HepG2 (cell line): ENCODE data around the gene ARHGEF16. TPM values are rescaled to one million over a fixed set of nuclear protein-coding genes. Genes with fewer than 3 reads are reported as not detected.

Experiments
- ATAC-seq: fragments of 200-7000 bp; cut with Tn5 transposase; 3 replicates; pipeline ENCODE4 v1.9.1; 2020; ENCODE audit warnings: mild to moderate bottlenecking, moderate library complexity
- BruUV-seq: library from RNA; stranded (reverse); fragments of 400-500 nt; replicated peaks from 2 replicates; lab custom pipeline; 2021; lab: Mats Ljungman, UMichigan
- CTCF ChIA-PET: fragments of 300-600 bp; formaldehyde crosslinking; extraction: SDS; loops from one replicate; lab custom pipeline; 2021; ENCODE audit warnings: low total read pairs, inconsistent platforms, low intra/inter-chr PET ratio; lab: Yijun Ruan, JAX
- POLR2A ChIA-PET: fragments of 350-600 bp; sonication (Branson Sonifier 250); formaldehyde crosslinking; loops from one replicate; lab custom pipeline; 2020; ENCODE audit warnings: antibody characterized with exemption, inconsistent platforms; lab: Yijun Ruan, JAX
- DNase-seq: peaks from one replicate; pipeline ENCODE4 v3.0.0-alpha.2; 2015; ENCODE audit warnings: low spot score
- FAIRE-seq: peaks from 3 replicates; lab custom pipeline; 2011; peaks lifted over from hg19 to GRCh38; lab: Jason Lieb, UNC
- H2AFZ ChIP-seq: one replicate; pipeline ENCODE4 v1.6.1; 2011; ENCODE audit warnings: low read length, inconsistent platforms
- H3K27ac ChIP-seq: fragments of 300-600 bp; 3 replicates; pipeline ENCODE4 v1.8.0; 2011; ENCODE audit warnings: mixed run types, mild to moderate bottlenecking, mixed read lengths, low read length, inconsistent platforms; ENCODE audit not compliant: insufficient read depth; ENCODE audit errors: extremely low read length
- H3K27me3 ChIP-seq, 2 experiments: fragments of 200-600 bp in 1 of 2; 2 replicates in 1 of 2; 3 replicates in 1 of 2; pipeline versions ENCODE4 v1.6.0 to v1.8.0; 2011; ENCODE audit warnings: low read length in 2 of 2, mild to moderate bottlenecking in 2 of 2, moderate library complexity in 2 of 2, inconsistent platforms in 1 of 2; ENCODE audit not compliant: insufficient read depth in 2 of 2, control insufficient read depth in 1 of 2
- H3K36me3 ChIP-seq, 2 experiments: fragments of 200-600 bp in 1 of 2; replicated peaks in 1 of 2; 2 replicates in 1 of 2; 3 replicates in 1 of 2; pipeline versions ENCODE4 v1.5.1 to v1.8.0; 2011; ENCODE audit warnings: low read length in 2 of 2, inconsistent platforms in 1 of 2; ENCODE audit not compliant: insufficient read depth in 2 of 2, control insufficient read depth in 1 of 2
- H3K4me1 ChIP-seq: 2 replicates; pipeline ENCODE4 v1.5.1; 2012; ENCODE audit warnings: low read length, inconsistent platforms; ENCODE audit not compliant: insufficient read depth
- H3K4me2 ChIP-seq: 2 replicates; pipeline ENCODE4 v1.6.0; 2011; ENCODE audit warnings: low read depth, low read length, inconsistent platforms
- H3K4me3 ChIP-seq, 3 experiments: fragments of 200-600 bp in 1 of 3; sonication (generic), shearing (Covaris generic) in 1 of 3; replicated peaks in 1 of 3; 2 replicates each; pipeline ENCODE4 v1.5.1; 2011 to 2016; ENCODE audit warnings: low read length in 3 of 3, inconsistent platforms in 2 of 3, low read depth in 2 of 3, mild to moderate bottlenecking in 2 of 3, control low read depth in 1 of 3, mixed read lengths in 1 of 3; ENCODE audit not compliant: insufficient read depth in 1 of 3
- H3K79me2 ChIP-seq: one replicate; pipeline ENCODE4 v1.6.1; 2011; ENCODE audit warnings: low read length, inconsistent platforms; ENCODE audit not compliant: insufficient read depth
- H3K9ac ChIP-seq: 2 replicates; pipeline ENCODE4 v1.6.0; 2011; ENCODE audit warnings: mild to moderate bottlenecking, low read depth, low read length, inconsistent platforms; ENCODE audit not compliant: insufficient read depth
- H3K9me3 ChIP-seq: 2 replicates; pipeline ENCODE4 v1.5.1; 2012; ENCODE audit warnings: mild to moderate bottlenecking, low read length
- H4K20me1 ChIP-seq: 2 replicates; pipeline ENCODE4 v1.6.0; 2011; ENCODE audit warnings: inconsistent platforms, mild to moderate bottlenecking, low read length, moderate library complexity; ENCODE audit not compliant: insufficient read depth
- PPARG ChIP-seq: conservative IDR thresholded peaks from 2 replicates; pipeline ENCODE4 v1.6.1; 2016; ENCODE audit warnings: missing biosample characterization, missing genetic modification reagents
- THAP8 ChIP-seq: sonication (generic); formaldehyde crosslinking; IDR thresholded peaks from 2 replicates; pipeline ENCODE4 v1.5.1; 2020; ENCODE audit warnings: missing genetic modification reagents, mild to moderate bottlenecking, borderline replicate concordance
- ZNF329 ChIP-seq: sonication (generic); formaldehyde crosslinking; IDR thresholded peaks from 2 replicates; pipeline ENCODE4 v1.9.0; 2021; ENCODE audit warnings: low read depth, mild to moderate bottlenecking, missing genetic modification reagents
- ZNF512B ChIP-seq: sonication (generic); formaldehyde crosslinking; IDR thresholded peaks from 2 replicates; pipeline ENCODE4 v1.5.1; 2020; ENCODE audit warnings: missing genetic modification reagents, mild to moderate bottlenecking, borderline replicate concordance
- ZNF710 ChIP-seq: sonication (generic); formaldehyde crosslinking; IDR thresholded peaks from 2 replicates; pipeline ENCODE4 v1.5.0; 2020; ENCODE audit warnings: mild to moderate bottlenecking, missing genetic modification reagents, borderline replicate concordance
- ZNF776 ChIP-seq: sonication (generic); formaldehyde crosslinking; IDR thresholded peaks from 2 replicates; pipeline ENCODE4 v1.4.0; 2020; ENCODE audit warnings: mild to moderate bottlenecking, missing genetic modification reagents
- WGBS: methylation state at CpG from one replicate; pipeline ENCODE4 v1.1.6; 2017; ENCODE audit warnings: low lambda C conversion rate; 5-methylcytosine and 5-hydroxymethylcytosine counted together
- in situ Hi-C: cut with HindIII; loops from 2 replicates; pipeline ENCODE4 v1.10.0; 2017; ENCODE audit warnings: low pct_unique_long_range_greater_than_20kb; ENCODE audit not compliant: extremely low pct_ligation_motif_present
- intact Hi-C: fragments of 100-400 bp; cut with micrococcal nuclease; formaldehyde crosslinking; loops from one replicate; pipeline ENCODE4 v1.10.0; 2022; ENCODE audit not compliant: unreplicated experiment
- polyA plus RNA-seq, 8 experiments: library from polyadenylated mRNA; depleted of rRNA in 3 of 8; stranded (reverse) in 7 of 8; unstranded in 1 of 8; fragments of >200 nt; fragmentation: Illumina TruSeq in 4 of 8; extraction: Trizol in 4 of 8; gene quantifications; 2 replicates each; pipeline versions ENCODE4 v1.2.1 to v1.2.3, GENCODE V29; 2011 to 2016; ENCODE audit warnings: low read depth in 4 of 8, missing spikeins in 1 of 8, mixed read lengths in 1 of 8; ENCODE audit not compliant: insufficient read depth in 1 of 8
- total RNA-seq, 5 experiments: library from RNA; depleted of rRNA; stranded (reverse); fragments of >200 nt; fragmentation: Illumina TruSeq; extraction: Trizol; gene quantifications; 2 replicates each; pipeline ENCODE4 v1.2.3, GENCODE V29; 2016; ENCODE audit warnings: low read depth in 1 of 5
- TF ChIP-seq, protein P1 (sequence below): sonication (generic); formaldehyde crosslinking; IDR thresholded peaks from 2 replicates; pipeline ENCODE4 v1.8.0; 2022; ENCODE audit warnings: mild to moderate bottlenecking, missing genetic modification reagents, borderline replicate concordance
- TF ChIP-seq, protein P2 (sequence below): sonication (generic); formaldehyde crosslinking; IDR thresholded peaks from 2 replicates; pipeline ENCODE4 v1.5.0; 2020; ENCODE audit warnings: missing genetic modification reagents
- TF ChIP-seq, protein P3 (sequence below): IDR thresholded peaks from 2 replicates; pipeline ENCODE4 v1.6.1; 2012; ENCODE audit warnings: low read length, improper control_type of control experiment

The ARHGEF16 gene
- total and polyA plus RNA-seq, 2 of the 13 experiments (the other 11 are each of a cell fraction or from before 2014, with no cell fraction given): 20.3 to 39.9 TPM

DNA sequence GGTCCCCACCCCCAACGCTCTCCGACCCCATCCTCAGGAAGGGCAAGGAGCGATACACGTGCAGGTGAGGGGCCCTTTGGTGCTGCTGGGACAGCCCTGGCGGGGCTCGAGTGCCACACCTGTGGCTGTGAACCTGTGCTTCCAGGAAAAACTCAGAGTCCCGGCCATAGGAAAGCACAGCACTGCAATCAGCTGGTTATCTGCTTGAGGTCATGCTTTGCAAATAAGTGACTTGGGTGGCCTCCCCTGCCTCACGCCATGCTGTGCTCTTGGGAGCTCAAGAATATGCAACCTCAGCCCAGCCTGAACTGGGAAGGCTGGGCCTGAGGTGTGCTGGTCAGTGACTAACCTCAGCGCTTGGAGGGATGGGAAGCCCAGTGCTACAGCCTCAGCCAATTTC, 36.5 kb upstream of the ARHGEF16 start (continued):
- TF ChIP-seq, protein P1, sequence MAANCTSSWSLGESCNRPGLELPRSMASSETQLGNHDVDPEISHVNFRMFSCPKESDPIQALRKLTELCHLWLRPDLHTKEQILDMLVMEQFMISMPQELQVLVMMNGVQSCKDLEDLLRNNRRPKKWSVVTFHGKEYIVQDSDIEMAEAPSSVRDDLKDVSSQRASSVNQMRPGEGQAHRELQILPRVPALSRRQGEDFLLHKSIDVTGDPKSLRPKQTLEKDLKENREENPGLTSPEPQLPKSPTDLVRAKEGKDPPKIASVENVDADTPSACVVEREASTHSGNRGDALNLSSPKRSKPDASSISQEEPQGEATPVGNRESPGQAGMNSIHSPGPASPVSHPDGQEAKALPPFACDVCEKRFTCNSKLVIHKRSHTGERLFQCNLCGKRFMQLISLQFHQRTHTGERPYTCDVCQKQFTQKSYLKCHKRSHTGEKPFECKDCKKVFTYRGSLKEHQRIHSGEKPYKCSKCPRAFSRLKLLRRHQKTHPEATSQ (CRISPR knock-in tag): no peak
- TF ChIP-seq, protein P2, sequence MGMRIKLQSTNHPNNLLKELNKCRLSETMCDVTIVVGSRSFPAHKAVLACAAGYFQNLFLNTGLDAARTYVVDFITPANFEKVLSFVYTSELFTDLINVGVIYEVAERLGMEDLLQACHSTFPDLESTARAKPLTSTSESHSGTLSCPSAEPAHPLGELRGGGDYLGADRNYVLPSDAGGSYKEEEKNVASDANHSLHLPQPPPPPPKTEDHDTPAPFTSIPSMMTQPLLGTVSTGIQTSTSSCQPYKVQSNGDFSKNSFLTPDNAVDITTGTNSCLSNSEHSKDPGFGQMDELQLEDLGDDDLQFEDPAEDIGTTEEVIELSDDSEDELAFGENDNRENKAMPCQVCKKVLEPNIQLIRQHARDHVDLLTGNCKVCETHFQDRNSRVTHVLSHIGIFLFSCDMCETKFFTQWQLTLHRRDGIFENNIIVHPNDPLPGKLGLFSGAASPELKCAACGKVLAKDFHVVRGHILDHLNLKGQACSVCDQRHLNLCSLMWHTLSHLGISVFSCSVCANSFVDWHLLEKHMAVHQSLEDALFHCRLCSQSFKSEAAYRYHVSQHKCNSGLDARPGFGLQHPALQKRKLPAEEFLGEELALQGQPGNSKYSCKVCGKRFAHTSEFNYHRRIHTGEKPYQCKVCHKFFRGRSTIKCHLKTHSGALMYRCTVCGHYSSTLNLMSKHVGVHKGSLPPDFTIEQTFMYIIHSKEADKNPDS (CRISPR knock-in tag): no peak

- CTCF ChIA-PET: no interaction called here
- no peak for TF ChIP-seq THAP8
- TF ChIP-seq ZNF329 (CRISPR knock-in tag): no peak
- no peak for TF ChIP-seq PPARG (CRISPR knock-in tag)
- TF ChIP-seq, protein P3, sequence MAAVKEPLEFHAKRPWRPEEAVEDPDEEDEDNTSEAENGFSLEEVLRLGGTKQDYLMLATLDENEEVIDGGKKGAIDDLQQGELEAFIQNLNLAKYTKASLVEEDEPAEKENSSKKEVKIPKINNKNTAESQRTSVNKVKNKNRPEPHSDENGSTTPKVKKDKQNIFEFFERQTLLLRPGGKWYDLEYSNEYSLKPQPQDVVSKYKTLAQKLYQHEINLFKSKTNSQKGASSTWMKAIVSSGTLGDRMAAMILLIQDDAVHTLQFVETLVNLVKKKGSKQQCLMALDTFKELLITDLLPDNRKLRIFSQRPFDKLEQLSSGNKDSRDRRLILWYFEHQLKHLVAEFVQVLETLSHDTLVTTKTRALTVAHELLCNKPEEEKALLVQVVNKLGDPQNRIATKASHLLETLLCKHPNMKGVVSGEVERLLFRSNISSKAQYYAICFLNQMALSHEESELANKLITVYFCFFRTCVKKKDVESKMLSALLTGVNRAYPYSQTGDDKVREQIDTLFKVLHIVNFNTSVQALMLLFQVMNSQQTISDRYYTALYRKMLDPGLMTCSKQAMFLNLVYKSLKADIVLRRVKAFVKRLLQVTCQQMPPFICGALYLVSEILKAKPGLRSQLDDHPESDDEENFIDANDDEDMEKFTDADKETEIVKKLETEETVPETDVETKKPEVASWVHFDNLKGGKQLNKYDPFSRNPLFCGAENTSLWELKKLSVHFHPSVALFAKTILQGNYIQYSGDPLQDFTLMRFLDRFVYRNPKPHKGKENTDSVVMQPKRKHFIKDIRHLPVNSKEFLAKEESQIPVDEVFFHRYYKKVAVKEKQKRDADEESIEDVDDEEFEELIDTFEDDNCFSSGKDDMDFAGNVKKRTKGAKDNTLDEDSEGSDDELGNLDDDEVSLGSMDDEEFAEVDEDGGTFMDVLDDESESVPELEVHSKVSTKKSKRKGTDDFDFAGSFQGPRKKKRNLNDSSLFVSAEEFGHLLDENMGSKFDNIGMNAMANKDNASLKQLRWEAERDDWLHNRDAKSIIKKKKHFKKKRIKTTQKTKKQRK: no peak
- no peak for TF ChIP-seq ZNF776 (CRISPR knock-in tag)
- TF ChIP-seq ZNF512B (CRISPR knock-in tag): no peak
- no peak for TF ChIP-seq ZNF710 (CRISPR knock-in tag)
Observed at GRCh38 chr1:3418600-3418999, 35.9 kb upstream of the ARHGEF16 start.

More at GRCh38 chr1:3418600-3418999, 35.9 kb upstream of the ARHGEF16 start:
- no peaks in the 10 kb centered on the region for H4K20me1 ChIP-seq
- H3K9me3 ChIP-seq: peaks cover 11% of the 10 kb centered on the region
- in situ Hi-C loops (no loop called here), intact Hi-C loops (no loop called here)
- no peak overlapping the region for H3K27ac ChIP-seq
- no peak overlapping the region for H2AFZ ChIP-seq
- no peak overlapping the region for H3K4me3 ChIP-seq
- no peak overlapping the region for H3K9ac ChIP-seq
- DNase-seq: no peak
- WGBS: 80% methylated on average over 6 of the region's 8 CpGs
- no peaks in the 10 kb centered on the region for H3K36me3 ChIP-seq
- ATAC-seq: no peak
- H3K27me3 ChIP-seq: peaks cover 2 to 15% of the 10 kb centered on the region in 2 experiments; a peak in 2 of 5 replicates
- H3K4me2 ChIP-seq: no peak overlapping the region
- peaks cover 48% of the 10 kb centered on the region for H3K4me1 ChIP-seq
- H3K79me2 ChIP-seq: no peaks in the 10 kb centered on the region
- POLR2A ChIA-PET: no interaction called here
- no TSS peak for BruUV-seq
- FAIRE-seq: no peak
